Glutamatergic neuron (in vitro differentiated cells): ENCODE measurements around the gene ALDH18A1. TPM values are rescaled to one million over a fixed set of nuclear protein-coding genes. Genes with fewer than 3 reads are reported as not detected.

ENCODE experiments used
- DNase-seq: peaks from one replicate; pipeline ENCODE4 v3.0.0; 2022
- H3K27ac Mint-ChIP-seq: one replicate; pipeline ENCODE4 v1.8.0; 2020; ENCODE audit warnings: mild to moderate bottlenecking, mixed read lengths, inconsistent platforms; ENCODE audit not compliant: unreplicated experiment
- H3K27me3 Mint-ChIP-seq: one replicate; pipeline ENCODE4 v1.8.0; 2020; ENCODE audit warnings: mild to moderate bottlenecking, moderate library complexity, mixed read lengths, inconsistent platforms; ENCODE audit not compliant: unreplicated experiment
- H3K36me3 Mint-ChIP-seq: one replicate; pipeline ENCODE4 v1.8.0; 2020; ENCODE audit warnings: mild to moderate bottlenecking, mixed read lengths, inconsistent platforms; ENCODE audit not compliant: unreplicated experiment
- H3K4me1 Mint-ChIP-seq: one replicate; pipeline ENCODE4 v1.8.0; 2020; ENCODE audit warnings: mild to moderate bottlenecking, low read depth, mixed read lengths, inconsistent platforms; ENCODE audit not compliant: unreplicated experiment
- H3K4me3 Mint-ChIP-seq: one replicate; pipeline ENCODE4 v1.8.0; 2020; ENCODE audit warnings: mild to moderate bottlenecking, mixed read lengths, inconsistent platforms; ENCODE audit not compliant: unreplicated experiment
- H3K9me3 Mint-ChIP-seq: one replicate; pipeline ENCODE4 v1.8.0; 2020; ENCODE audit warnings: mild to moderate bottlenecking, moderate library complexity, mixed read lengths, inconsistent platforms; ENCODE audit not compliant: unreplicated experiment
- long read RNA-seq: library from polyadenylated mRNA; unstranded; transcript quantifications from one replicate; pipeline ENCODE4 v2.0.0, GENCODE V29; 2020; ENCODE audit not compliant: unreplicated experiment
- total RNA-seq: library from RNA; stranded (reverse); fragmentation: NEBNext Ultra II Directional; extraction: Animal tissue kit (Norgen Biotek cat#: 25700); gene quantifications from one replicate; pipeline ENCODE4 v1.2.1, GENCODE V29; 2021; ENCODE audit not compliant: unreplicated experiment
- TF ChIP-seq, protein P1 (sequence below): fragments of 200-600 bp; sonication (generic); IDR thresholded peaks from one replicate; pipeline ENCODE4 v1.5.0; 2021; ENCODE audit not compliant: partially characterized antibody, unreplicated experiment

Gene ALDH18A1
- 32.2 TPM for total RNA-seq
- long read RNA-seq, partial matches to known transcripts: 3 of 11 reads
- long read RNA-seq, other reads (novel, unspliced or antisense): 3 of 11 reads

GRCh38 chr10:95656291-95657164 lies at the start of gene ALDH18A1:
Gene ALDH18A1, minus strand, starts transcription at chr10:95656711. Its CDS starts 3,334 bp downstream, at chr10:95653377.
- Mint-ChIP-seq H3K9me3 (peaks cover 2% of the 10 kb centered on the region), H3K27ac (peak within 1 kb of the TSS; percentile 83)

GRCh38 chr10:95698415-95698814 lies 41.9 kb upstream of the ALDH18A1 start:
- TF ChIP-seq, protein P1, sequence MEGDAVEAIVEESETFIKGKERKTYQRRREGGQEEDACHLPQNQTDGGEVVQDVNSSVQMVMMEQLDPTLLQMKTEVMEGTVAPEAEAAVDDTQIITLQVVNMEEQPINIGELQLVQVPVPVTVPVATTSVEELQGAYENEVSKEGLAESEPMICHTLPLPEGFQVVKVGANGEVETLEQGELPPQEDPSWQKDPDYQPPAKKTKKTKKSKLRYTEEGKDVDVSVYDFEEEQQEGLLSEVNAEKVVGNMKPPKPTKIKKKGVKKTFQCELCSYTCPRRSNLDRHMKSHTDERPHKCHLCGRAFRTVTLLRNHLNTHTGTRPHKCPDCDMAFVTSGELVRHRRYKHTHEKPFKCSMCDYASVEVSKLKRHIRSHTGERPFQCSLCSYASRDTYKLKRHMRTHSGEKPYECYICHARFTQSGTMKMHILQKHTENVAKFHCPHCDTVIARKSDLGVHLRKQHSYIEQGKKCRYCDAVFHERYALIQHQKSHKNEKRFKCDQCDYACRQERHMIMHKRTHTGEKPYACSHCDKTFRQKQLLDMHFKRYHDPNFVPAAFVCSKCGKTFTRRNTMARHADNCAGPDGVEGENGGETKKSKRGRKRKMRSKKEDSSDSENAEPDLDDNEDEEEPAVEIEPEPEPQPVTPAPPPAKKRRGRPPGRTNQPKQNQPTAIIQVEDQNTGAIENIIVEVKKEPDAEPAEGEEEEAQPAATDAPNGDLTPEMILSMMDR: no peak
- Mint-ChIP-seq H3K4me1 (no peaks in the 10 kb centered on the region), H3K4me3 (no peak overlapping the region), H3K36me3 (no peaks in the 10 kb centered on the region), H3K27me3 (no peaks in the 10 kb centered on the region), H3K9me3 (no peaks in the 10 kb centered on the region), H3K27ac (no peak overlapping the region)
- DNase-seq: no peak

More at GRCh38 chr10:95656291-95657164, at the start of gene ALDH18A1:
- peak; percentile 93 for DNase-seq
- H3K27me3 Mint-ChIP-seq: peaks cover 6% of the 10 kb centered on the region
- peaks cover 6% of the 10 kb centered on the region for H3K4me1 Mint-ChIP-seq
- TF ChIP-seq, protein P1: no peak
- peaks cover 4% of the 10 kb centered on the region for H3K36me3 Mint-ChIP-seq
- H3K4me3 Mint-ChIP-seq: peak within 1 kb of the TSS; percentile 96

GRCh38 chr10:95697429-95697828 lies 40.9 kb upstream of the ALDH18A1 start:
- Mint-ChIP-seq H3K4me1 (peaks cover 8% of the 10 kb centered on the region), H3K27ac (no peak overlapping the region), H3K36me3 (no peaks in the 10 kb centered on the region), H3K9me3 (no peaks in the 10 kb centered on the region), H3K27me3 (no peaks in the 10 kb centered on the region), H3K4me3 (no peak overlapping the region)
- TF ChIP-seq, protein P1: no peak
- DNase-seq: no peak

GRCh38 chr10:95694665-95695064 lies 38.2 kb upstream of the ALDH18A1 start:
- H3K9me3 Mint-ChIP-seq: no peaks in the 10 kb centered on the region
- H3K27me3 Mint-ChIP-seq: no peaks in the 10 kb centered on the region
- H3K27ac Mint-ChIP-seq: no peak overlapping the region
- H3K4me1 Mint-ChIP-seq: peaks cover 8% of the 10 kb centered on the region
- no peak for DNase-seq
- no peaks in the 10 kb centered on the region for H3K36me3 Mint-ChIP-seq
- TF ChIP-seq, protein P1: no peak
- H3K4me3 Mint-ChIP-seq: no peak overlapping the region
